Ishikawa (cell line): Measurements from ENCODE around the gene SLC17A5.

ENCODE experiments used
- CEBPB ChIP-seq: IDR thresholded peaks from 2 replicates; pipeline ENCODE4 v1.6.1; 2012
- CREB1 ChIP-seq: IDR thresholded peaks from 2 replicates; pipeline ENCODE4 v1.6.1; 2012; ENCODE audit warnings: low read depth
- EGR1 ChIP-seq: IDR thresholded peaks from 2 replicates; pipeline ENCODE4 v1.6.1; 2012
- EP300 ChIP-seq: IDR thresholded peaks from 2 replicates; pipeline ENCODE4 v1.6.1; 2012; ENCODE audit warnings: borderline replicate concordance
- FOXM1 ChIP-seq: IDR thresholded peaks from 2 replicates; pipeline ENCODE4 v1.6.1; 2012; ENCODE audit warnings: low read depth, borderline replicate concordance
- MAX ChIP-seq: IDR thresholded peaks from 2 replicates; pipeline ENCODE4 v1.6.1; 2012
- NFIC ChIP-seq: IDR thresholded peaks from 2 replicates; pipeline ENCODE4 v1.6.1; 2012
- RAD21 ChIP-seq: IDR thresholded peaks from 2 replicates; pipeline ENCODE4 v1.6.1; 2012; ENCODE audit warnings: low read depth
- TAF1 ChIP-seq: IDR thresholded peaks from 2 replicates; pipeline ENCODE4 v1.6.1; 2012; ENCODE audit warnings: low read depth, mild to moderate bottlenecking
- TCF12 ChIP-seq: IDR thresholded peaks from 2 replicates; pipeline ENCODE4 v1.6.1; 2012; ENCODE audit warnings: low read depth
- TEAD4 ChIP-seq: IDR thresholded peaks from 2 replicates; pipeline ENCODE4 v1.6.1; 2012
- YY1 ChIP-seq: IDR thresholded peaks from 2 replicates; pipeline ENCODE4 v1.6.1; 2012; ENCODE audit warnings: low read depth
- ZBTB7A ChIP-seq: IDR thresholded peaks from 2 replicates; pipeline ENCODE4 v1.6.1; 2012; ENCODE audit warnings: low read depth
- TF ChIP-seq, protein P1 (sequence below): IDR thresholded peaks from 2 replicates; pipeline ENCODE4 v1.6.1; 2012; ENCODE audit warnings: low read depth, mild to moderate bottlenecking
- TF ChIP-seq, protein P2 (sequence below): IDR thresholded peaks from 2 replicates; pipeline ENCODE4 v1.6.1; 2012

The SLC17A5 gene

DNA sequence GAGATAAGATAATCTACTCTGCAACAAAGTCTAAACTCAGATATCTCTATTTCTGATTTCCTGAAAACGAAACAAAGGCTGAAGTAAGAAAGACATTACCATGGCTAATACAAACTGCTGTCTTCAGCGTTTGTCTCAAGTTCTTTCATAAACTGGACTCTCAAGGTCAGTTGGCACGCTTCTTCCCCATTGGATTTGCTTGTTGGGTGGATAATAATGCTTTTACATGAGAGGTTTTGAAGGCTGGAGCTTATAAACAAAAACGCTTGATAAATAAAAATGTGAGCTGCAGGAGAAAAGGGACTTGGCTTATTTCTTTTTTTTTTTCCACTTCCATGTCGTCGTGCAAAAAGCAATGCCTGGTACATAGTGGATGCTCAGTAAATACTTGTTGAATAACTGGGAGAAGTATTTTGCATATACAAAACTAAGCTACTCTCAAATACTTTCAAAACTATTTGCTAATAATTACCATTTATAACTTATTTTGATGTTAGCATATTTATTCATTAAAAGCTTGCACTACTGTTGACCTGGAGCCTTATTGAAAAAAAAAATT, 67.3 kb downstream of the SLC17A5 start:
- TF ChIP-seq FOXM1 = no peak
- no peak for TF ChIP-seq NFIC
- TF ChIP-seq CEBPB = no peak
- no peak for TF ChIP-seq TEAD4
- no peak for TF ChIP-seq MAX
- TF ChIP-seq ZBTB7A = no peak
- TF ChIP-seq TCF12 = no peak
- TF ChIP-seq, protein P1, sequence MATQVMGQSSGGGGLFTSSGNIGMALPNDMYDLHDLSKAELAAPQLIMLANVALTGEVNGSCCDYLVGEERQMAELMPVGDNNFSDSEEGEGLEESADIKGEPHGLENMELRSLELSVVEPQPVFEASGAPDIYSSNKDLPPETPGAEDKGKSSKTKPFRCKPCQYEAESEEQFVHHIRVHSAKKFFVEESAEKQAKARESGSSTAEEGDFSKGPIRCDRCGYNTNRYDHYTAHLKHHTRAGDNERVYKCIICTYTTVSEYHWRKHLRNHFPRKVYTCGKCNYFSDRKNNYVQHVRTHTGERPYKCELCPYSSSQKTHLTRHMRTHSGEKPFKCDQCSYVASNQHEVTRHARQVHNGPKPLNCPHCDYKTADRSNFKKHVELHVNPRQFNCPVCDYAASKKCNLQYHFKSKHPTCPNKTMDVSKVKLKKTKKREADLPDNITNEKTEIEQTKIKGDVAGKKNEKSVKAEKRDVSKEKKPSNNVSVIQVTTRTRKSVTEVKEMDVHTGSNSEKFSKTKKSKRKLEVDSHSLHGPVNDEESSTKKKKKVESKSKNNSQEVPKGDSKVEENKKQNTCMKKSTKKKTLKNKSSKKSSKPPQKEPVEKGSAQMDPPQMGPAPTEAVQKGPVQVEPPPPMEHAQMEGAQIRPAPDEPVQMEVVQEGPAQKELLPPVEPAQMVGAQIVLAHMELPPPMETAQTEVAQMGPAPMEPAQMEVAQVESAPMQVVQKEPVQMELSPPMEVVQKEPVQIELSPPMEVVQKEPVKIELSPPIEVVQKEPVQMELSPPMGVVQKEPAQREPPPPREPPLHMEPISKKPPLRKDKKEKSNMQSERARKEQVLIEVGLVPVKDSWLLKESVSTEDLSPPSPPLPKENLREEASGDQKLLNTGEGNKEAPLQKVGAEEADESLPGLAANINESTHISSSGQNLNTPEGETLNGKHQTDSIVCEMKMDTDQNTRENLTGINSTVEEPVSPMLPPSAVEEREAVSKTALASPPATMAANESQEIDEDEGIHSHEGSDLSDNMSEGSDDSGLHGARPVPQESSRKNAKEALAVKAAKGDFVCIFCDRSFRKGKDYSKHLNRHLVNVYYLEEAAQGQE = no peak
- no peak for TF ChIP-seq YY1
- no peak for TF ChIP-seq RAD21
- no peak for TF ChIP-seq EGR1
- TF ChIP-seq EP300 = no peak
- no peak for TF ChIP-seq CREB1
- TF ChIP-seq TAF1 = no peak
- TF ChIP-seq, protein P2, sequence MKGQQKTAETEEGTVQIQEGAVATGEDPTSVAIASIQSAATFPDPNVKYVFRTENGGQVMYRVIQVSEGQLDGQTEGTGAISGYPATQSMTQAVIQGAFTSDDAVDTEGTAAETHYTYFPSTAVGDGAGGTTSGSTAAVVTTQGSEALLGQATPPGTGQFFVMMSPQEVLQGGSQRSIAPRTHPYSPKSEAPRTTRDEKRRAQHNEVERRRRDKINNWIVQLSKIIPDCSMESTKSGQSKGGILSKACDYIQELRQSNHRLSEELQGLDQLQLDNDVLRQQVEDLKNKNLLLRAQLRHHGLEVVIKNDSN = no peak

- TF ChIP-seq CREB1 (no peak), NFIC (no peak), CEBPB (peak; percentile 56)
Observed at GRCh38 chr6:73585566-73586415, 68.0 kb downstream of the SLC17A5 start.

GRCh38 chr6:73581293-73581692, 72.5 kb downstream of the SLC17A5 start:
- TF ChIP-seq, protein P1 = no peak
- no peak for TF ChIP-seq RAD21
- TF ChIP-seq TEAD4 = no peak
- TF ChIP-seq, protein P2 = no peak
- no peak for TF ChIP-seq EGR1
- no peak for TF ChIP-seq CREB1
- no peak for TF ChIP-seq FOXM1
- no peak for TF ChIP-seq TAF1
- TF ChIP-seq ZBTB7A = no peak
- TF ChIP-seq MAX = no peak
- no peak for TF ChIP-seq TCF12
- TF ChIP-seq YY1 = no peak
- TF ChIP-seq EP300 = no peak
- TF ChIP-seq CEBPB = no peak
- TF ChIP-seq NFIC = no peak

DNA sequence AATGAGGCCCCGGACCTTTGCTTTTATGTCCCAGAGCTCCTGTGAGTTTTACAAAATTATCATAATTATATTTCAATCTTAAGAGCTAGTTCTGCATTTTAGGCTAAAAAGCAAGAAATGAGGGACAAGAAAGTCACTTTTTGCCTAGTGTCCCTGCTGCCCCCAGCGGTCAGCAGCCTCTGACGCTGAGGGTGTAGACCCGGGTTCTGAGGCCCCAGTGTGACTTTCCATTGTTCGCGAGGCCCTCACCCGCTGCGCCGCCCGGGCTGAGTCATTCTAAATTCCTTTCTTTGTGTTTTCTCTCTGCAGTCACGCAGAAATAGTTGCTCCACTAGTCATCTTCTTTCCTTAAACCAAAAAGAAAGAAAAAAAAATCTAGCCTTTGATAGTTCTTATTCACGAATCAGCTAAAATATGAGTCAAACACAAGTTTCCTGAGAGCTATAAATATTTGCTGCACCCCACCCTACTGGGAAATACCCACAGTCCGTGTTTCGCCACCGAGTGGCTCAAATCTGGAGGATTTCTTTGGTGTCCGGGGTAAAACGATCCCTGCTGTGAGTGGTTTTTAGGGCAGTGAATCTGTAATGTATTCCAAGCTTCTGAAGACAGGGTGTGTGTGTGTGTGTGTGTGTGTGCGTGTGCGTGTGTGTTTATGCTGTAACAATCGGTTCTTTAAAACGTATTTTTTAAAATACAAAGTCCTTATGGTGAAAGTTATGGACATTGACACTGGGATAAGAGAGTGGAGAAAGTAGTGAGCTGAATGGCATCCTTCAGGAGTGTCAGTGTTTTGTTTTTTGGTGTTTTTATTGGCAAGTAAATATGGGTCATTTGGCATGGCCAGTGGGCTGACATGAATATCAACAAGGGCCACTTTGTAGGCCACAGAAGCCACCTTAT, 73.3 kb downstream of the SLC17A5 start:
- TF ChIP-seq TCF12 (peak; percentile 95), RAD21 (peak; percentile 48), CREB1 (peak; percentile 65), YY1 (no peak), MAX (no peak; the same call in 1 of the 2 replicates), ZBTB7A (no peak), FOXM1 (peak; percentile 84), NFIC (peak; percentile 80), EP300 (peak; percentile 96), CEBPB (no peak; the same call in 1 of the 2 replicates), TEAD4 (peak; percentile 93), EGR1 (no peak), TAF1 (no peak)
- TF ChIP-seq, protein P1 = peak; percentile 14; the same call in 1 of the 2 replicates
- TF ChIP-seq, protein P2 = no peak
